Trophoblast cell (in vitro differentiated cells and primary cell): ENCODE data around the gene OTX1.

Experiments
- DNase-seq, 2 donors: peaks; one replicate each; pipeline ENCODE4 v3.0.0-alpha.2; 2016
- H2AFZ ChIP-seq: 2 replicates; pipeline ENCODE4 v1.6.1; 2013; ENCODE audit warnings: low read length, moderate library complexity, mild to moderate bottlenecking; ENCODE audit not compliant: insufficient read depth, poor library complexity
- H2AK5ac ChIP-seq: 2 replicates; pipeline ENCODE4 v1.6.1; 2013; ENCODE audit warnings: mild to moderate bottlenecking, low read length
- H2BK120ac ChIP-seq: 2 replicates; pipeline ENCODE4 v1.6.1; 2013; ENCODE audit warnings: low read length, mild to moderate bottlenecking, moderate library complexity; ENCODE audit not compliant: insufficient read depth, poor library complexity
- H2BK12ac ChIP-seq: 2 replicates; pipeline ENCODE4 v1.6.1; 2013; ENCODE audit warnings: mild to moderate bottlenecking, low read length, moderate library complexity
- H2BK5ac ChIP-seq: 2 replicates; pipeline ENCODE4 v1.6.1; 2013; ENCODE audit warnings: low read length, low read depth, moderate library complexity, mild to moderate bottlenecking; ENCODE audit not compliant: poor library complexity
- H3K14ac ChIP-seq: 2 replicates; pipeline ENCODE4 v1.6.1; 2013; ENCODE audit warnings: mild to moderate bottlenecking, low read length
- H3K18ac ChIP-seq: 2 replicates; pipeline ENCODE4 v1.6.1; 2013; ENCODE audit warnings: mild to moderate bottlenecking, low read length
- H3K23ac ChIP-seq: 2 replicates; pipeline ENCODE4 v1.6.1; 2013; ENCODE audit warnings: low read length
- H3K27ac ChIP-seq: 2 replicates; pipeline ENCODE4 v1.5.1; 2013; ENCODE audit warnings: low read depth, mild to moderate bottlenecking, inconsistent platforms, low read length, moderate library complexity
- H3K27me3 ChIP-seq: 2 replicates; pipeline ENCODE4 v1.6.1; 2013; ENCODE audit warnings: inconsistent platforms, mild to moderate bottlenecking, low read length, moderate library complexity; ENCODE audit not compliant: insufficient read depth
- H3K36me3 ChIP-seq, 2 experiments: 1 replicate in 1 of 2; 2 replicates in 1 of 2; pipeline ENCODE4 v1.6.1; 2013; ENCODE audit warnings: low read length in 2 of 2, mild to moderate bottlenecking in 2 of 2, moderate library complexity in 1 of 2; ENCODE audit not compliant: insufficient read depth in 2 of 2, control insufficient read depth in 1 of 2
- H3K4ac ChIP-seq: 2 replicates; pipeline ENCODE4 v1.6.1; 2013; ENCODE audit warnings: low read depth, mild to moderate bottlenecking, low read length, moderate library complexity
- H3K4me1 ChIP-seq, 2 experiments: 1 replicate in 1 of 2; 2 replicates in 1 of 2; pipeline ENCODE4 v1.6.1; 2013; ENCODE audit warnings: low read length in 2 of 2, mild to moderate bottlenecking in 2 of 2, moderate library complexity in 1 of 2; ENCODE audit not compliant: insufficient read depth in 2 of 2, control insufficient read depth in 1 of 2
- H3K4me2 ChIP-seq: 2 replicates; pipeline ENCODE4 v1.6.1; 2013; ENCODE audit warnings: inconsistent platforms, mild to moderate bottlenecking, low read length, moderate library complexity
- H3K4me3 ChIP-seq: 2 replicates; pipeline ENCODE4 v1.5.1; 2013; ENCODE audit warnings: mild to moderate bottlenecking, low read depth, low read length, inconsistent platforms
- H3K79me1 ChIP-seq: one replicate; pipeline ENCODE4 v1.6.1; 2013; ENCODE audit warnings: low read length
- H3K79me2 ChIP-seq: 2 replicates; pipeline ENCODE4 v1.6.1; 2013; ENCODE audit warnings: low read length, mild to moderate bottlenecking; ENCODE audit not compliant: control insufficient read depth, insufficient read depth, poor library complexity
- H3K9ac ChIP-seq: 2 replicates; pipeline ENCODE4 v1.6.1; 2013; ENCODE audit warnings: mild to moderate bottlenecking, low read length
- H3K9me3 ChIP-seq: 2 replicates; pipeline ENCODE4 v1.6.1; 2013; ENCODE audit warnings: low read depth, mild to moderate bottlenecking, control low read depth, inconsistent platforms, low read length; ENCODE audit not compliant: insufficient read depth
- H4K12ac ChIP-seq: 2 replicates; pipeline ENCODE4 v1.6.1; 2013; ENCODE audit warnings: low read depth, mild to moderate bottlenecking, low read length, moderate library complexity
- H4K8ac ChIP-seq: 2 replicates; pipeline ENCODE4 v1.6.1; 2013; ENCODE audit warnings: low read depth, mild to moderate bottlenecking, low read length, moderate library complexity
- H4K91ac ChIP-seq: one replicate; pipeline ENCODE4 v1.6.1; 2013; ENCODE audit warnings: low read depth, mild to moderate bottlenecking, low read length, moderate library complexity
- WGBS: extraction: QIAGEN DNeasy Blood & Tissue Kit; methylation state at CpG from one replicate; pipeline ENCODE4 v1.1.7; 2013; ENCODE audit warnings: missing lambda C conversion rate; ENCODE audit not compliant: insufficient read length, insufficient coverage; ENCODE audit errors: extremely low coverage; 5-methylcytosine and 5-hydroxymethylcytosine counted together

Gene OTX1

GRCh38 chr2:63054841-63055225 lies 4.2 kb downstream of the OTX1 start:
- H3K79me2 ChIP-seq: no peaks in the 10 kb centered on the region
- H3K18ac ChIP-seq: no peak overlapping the region
- H3K36me3 ChIP-seq: no peaks in the 10 kb centered on the region
- no peak overlapping the region for H2AFZ ChIP-seq
- H3K27ac ChIP-seq: no peak overlapping the region
- no peak overlapping the region for H4K91ac ChIP-seq
- H3K9me3 ChIP-seq: peaks cover 19% of the 10 kb centered on the region
- WGBS: no CpG with 5 or more reads among the region's 7 CpGs
- peaks cover 94% of the 10 kb centered on the region for H3K27me3 ChIP-seq
- no peak for DNase-seq
- H3K4ac ChIP-seq: no peak overlapping the region
- no peak overlapping the region for H3K9ac ChIP-seq
- no peak overlapping the region for H4K12ac ChIP-seq
- H3K79me1 ChIP-seq: no peaks in the 10 kb centered on the region
- H2AK5ac ChIP-seq: no peak overlapping the region
- H3K23ac ChIP-seq: no peak overlapping the region
- peaks cover 33 to 37% of the 10 kb centered on the region in 2 experiments for H3K4me1 ChIP-seq
- no peak overlapping the region for H3K4me3 ChIP-seq
- no peak overlapping the region for H3K14ac ChIP-seq
- H2BK120ac ChIP-seq: no peak overlapping the region
- no peak overlapping the region for H4K8ac ChIP-seq
- H3K4me2 ChIP-seq: peak overlapping the region; percentile 60
- H2BK5ac ChIP-seq: no peak overlapping the region
- no peak overlapping the region for H2BK12ac ChIP-seq

GRCh38 chr2:63055226-63056106 lies 4.8 kb downstream of the OTX1 start:
- H3K9me3 ChIP-seq: peaks cover 19% of the 10 kb centered on the region
- DNase-seq: peak; percentile 35 to 42

GRCh38 chr2:63056107-63057050 lies 5.7 kb downstream of the OTX1 start:
- Histone ChIP-seq H4K91ac (no peak overlapping the region), H3K4me2 (peak overlapping the region; percentile 29), H3K4me1 (peaks cover 28 to 32% of the 10 kb centered on the region in 2 experiments), H4K12ac (no peak overlapping the region), H2AFZ (no peak overlapping the region), H3K4ac (no peak overlapping the region), H3K14ac (no peak overlapping the region), H3K27me3 (peaks cover 86% of the 10 kb centered on the region), H2BK12ac (no peak overlapping the region), H3K79me2 (no peaks in the 10 kb centered on the region), H3K18ac (no peak overlapping the region), H3K4me3 (peak overlapping the region; percentile 45), H4K8ac (no peak overlapping the region), H3K23ac (no peak overlapping the region), H2BK5ac (no peak overlapping the region), H3K79me1 (no peaks in the 10 kb centered on the region), H3K27ac (no peak overlapping the region), H2AK5ac (no peak overlapping the region), H3K36me3 (no peaks in the 10 kb centered on the region), H3K9ac (no peak overlapping the region), H2BK120ac (no peak overlapping the region), H3K9me3 (peaks cover 19% of the 10 kb centered on the region)
- no CpG with 5 or more reads among the region's 49 CpGs for WGBS
- DNase-seq: no peak

More at GRCh38 chr2:63055226-63056106, 4.8 kb downstream of the OTX1 start:
- no peak overlapping the region for H3K23ac ChIP-seq
- no peak overlapping the region for H3K27ac ChIP-seq
- no peak overlapping the region for H3K18ac ChIP-seq
- no peak overlapping the region for H2BK120ac ChIP-seq
- H3K79me1 ChIP-seq: no peaks in the 10 kb centered on the region
- H2AK5ac ChIP-seq: no peak overlapping the region
- H3K4me2 ChIP-seq: peak overlapping the region; percentile 60
- H3K9ac ChIP-seq: no peak overlapping the region
- H3K14ac ChIP-seq: no peak overlapping the region
- no peak overlapping the region for H3K4ac ChIP-seq
- no peaks in the 10 kb centered on the region for H3K36me3 ChIP-seq
- peaks cover 33 to 35% of the 10 kb centered on the region in 2 experiments for H3K4me1 ChIP-seq
- no peak overlapping the region for H2BK12ac ChIP-seq
- no peak overlapping the region for H4K8ac ChIP-seq
- H2AFZ ChIP-seq: no peak overlapping the region
- H4K12ac ChIP-seq: no peak overlapping the region
- H3K4me3 ChIP-seq: peak overlapping the region; percentile 45
- H3K27me3 ChIP-seq: peaks cover 94% of the 10 kb centered on the region
- WGBS: no CpG with 5 or more reads among the region's 63 CpGs
- no peak overlapping the region for H2BK5ac ChIP-seq
- no peak overlapping the region for H4K91ac ChIP-seq
- no peaks in the 10 kb centered on the region for H3K79me2 ChIP-seq

GRCh38 chr2:63057249-63058143 lies 6.9 kb downstream of the OTX1 start:
- no CpG with 5 or more reads among the region's 35 CpGs for WGBS
- H2BK120ac ChIP-seq: no peak overlapping the region
- H3K4me2 ChIP-seq: no peak overlapping the region
- no peak overlapping the region for H3K18ac ChIP-seq
- H3K4me1 ChIP-seq: peaks cover 28 to 31% of the 10 kb centered on the region in 2 experiments
- H3K4ac ChIP-seq: no peak overlapping the region
- no peak overlapping the region for H3K9ac ChIP-seq
- H3K79me2 ChIP-seq: no peaks in the 10 kb centered on the region
- no peak overlapping the region for H3K23ac ChIP-seq
- H3K27me3 ChIP-seq: peaks cover 75% of the 10 kb centered on the region
- H3K79me1 ChIP-seq: no peaks in the 10 kb centered on the region
- no peak overlapping the region for H2AK5ac ChIP-seq
- no peak overlapping the region for H4K91ac ChIP-seq
- no peak overlapping the region for H2BK5ac ChIP-seq
- no peaks in the 10 kb centered on the region for H3K36me3 ChIP-seq
- no peak overlapping the region for H4K12ac ChIP-seq
- no peak for DNase-seq
- H2BK12ac ChIP-seq: no peak overlapping the region
- no peak overlapping the region for H4K8ac ChIP-seq
- H3K14ac ChIP-seq: no peak overlapping the region
- H2AFZ ChIP-seq: no peak overlapping the region
- H3K9me3 ChIP-seq: peaks cover 17% of the 10 kb centered on the region
- no peak overlapping the region for H3K4me3 ChIP-seq
- no peak overlapping the region for H3K27ac ChIP-seq
